ENCODE data around the gene NCEH1.

GRCh38 chr3:172666873-172667694, 43.8 kb downstream of the NCEH1 start:
- no peak for TF ChIP-seq REST (IDR thresholded peaks at IDR 0.05; ENCODE audit: borderline replicate concordance in 1 of 2, low read depth in 1 of 2, low read length in 2 of 2)
- peak; percentile 91 for TF ChIP-seq CTCF (CRISPR knock-in tag; IDR thresholded peaks at IDR 0.05)
- TF ChIP-seq CBX5 (CRISPR knock-in tag; IDR thresholded peaks at IDR 0.05; ENCODE audit: borderline replicate concordance) = no peak
- TF ChIP-seq NFE2L2 (IDR thresholded peaks at IDR 0.05; ENCODE audit: low read length) = no peak
- no peak for TF ChIP-seq CEBPZ (IDR thresholded peaks at IDR 0.05; ENCODE audit: low read length)
- TF ChIP-seq POLR2A (IDR thresholded peaks at IDR 0.05; ENCODE audit: insufficient read depth in 1 of 2, low read depth in 2 of 2, low read length in 2 of 2) = no peak
- TF ChIP-seq ZBTB44 (CRISPR knock-in tag; IDR thresholded peaks at IDR 0.05) = no peak
- TF ChIP-seq ZNF282 (IDR thresholded peaks at IDR 0.05; ENCODE audit: partially characterized antibody) = no peak
- TF ChIP-seq FOXC1 (CRISPR knock-in tag; IDR thresholded peaks at IDR 0.05; ENCODE audit: borderline replicate concordance) = no peak
- TF ChIP-seq ATF6 (CRISPR knock-in tag; conservative IDR thresholded peaks at IDR 0.05) = no peak
- no peak for TF ChIP-seq KDM5A (IDR thresholded peaks at IDR 0.05; ENCODE audit: borderline replicate concordance, low read length)
- TF ChIP-seq TOE1 (CRISPR knock-in tag; IDR thresholded peaks at IDR 0.05) = no peak
- no peak for TF ChIP-seq PITX1 (CRISPR knock-in tag; IDR thresholded peaks at IDR 0.05)
- TF ChIP-seq POLR2AphosphoS5 (IDR thresholded peaks at IDR 0.05; ENCODE audit: low read depth, low read length) = no peak
